Suprapubic skin (tissue), 4 donors: ENCODE measurements around the gene APOLD1. TPM values are rescaled to one million over a fixed set of nuclear protein-coding genes. Genes with fewer than 3 reads are reported as not detected.

Experiments used
- DNase-seq, 2 donors: peaks; one replicate each; pipeline ENCODE4 v3.0.0-alpha.2; 2019; ENCODE audit warnings: low spot score in 2 of 2
- H3K27ac ChIP-seq: fragments of 200-600 bp; sonication (generic); one replicate; pipeline ENCODE4 v1.5.1; 2019
- H3K27me3 ChIP-seq: fragments of 200-600 bp; sonication (generic); one replicate; pipeline ENCODE4 v1.5.1; 2019
- H3K36me3 ChIP-seq: fragments of 200-600 bp; sonication (generic); one replicate; pipeline ENCODE4 v1.5.1; 2019
- H3K4me1 ChIP-seq: fragments of 200-600 bp; sonication (generic); one replicate; pipeline ENCODE4 v1.5.1; 2019
- H3K4me3 ChIP-seq: fragments of 200-600 bp; sonication (generic); one replicate; pipeline ENCODE4 v1.5.1; 2019; ENCODE audit warnings: mild to moderate bottlenecking
- H3K9me3 ChIP-seq: fragments of 200-600 bp; sonication (generic); one replicate; pipeline ENCODE4 v1.5.1; 2019
- CTCF ChIP-seq, 2 donors: fragments of 200-600 bp in 1 of 2; fragments of 450-650 bp in 1 of 2; sonication (generic) in 1 of 2; IDR thresholded peaks; one replicate each; pipeline ENCODE4 v1.5.1; 2016 to 2019; ENCODE audit warnings: antibody characterized with exemption in 2 of 2, mild to moderate bottlenecking in 1 of 2, moderate library complexity in 1 of 2
- EP300 ChIP-seq: sonication (generic); formaldehyde crosslinking; IDR thresholded peaks from one replicate; pipeline ENCODE4 v1.6.1; 2017; ENCODE audit warnings: antibody characterized with exemption
- POLR2A ChIP-seq, 2 donors: fragments of 450-650 bp; IDR thresholded peaks; one replicate each; pipeline ENCODE4 v1.6.1; 2017; ENCODE audit warnings: antibody characterized with exemption in 2 of 2, mild to moderate bottlenecking in 2 of 2, moderate library complexity in 2 of 2
- POLR2AphosphoS5 ChIP-seq, 3 donors: sonication (generic); formaldehyde crosslinking; IDR thresholded peaks; one replicate each; pipeline ENCODE4 v1.6.1; 2017; ENCODE audit warnings: antibody characterized with exemption in 3 of 3
- WGBS: methylation state at CpG from one replicate; pipeline ENCODE4 v1.1.5; 2018; 5-methylcytosine and 5-hydroxymethylcytosine counted together
- total RNA-seq, 4 donors: library from RNA; depleted of rRNA; stranded (reverse); fragments of >200 nt; gene quantifications; one replicate each; pipeline ENCODE4 v1.1.0, GENCODE V29; 2016

APOLD1 gene
- total RNA-seq, 4 donors from 2014 or later, result 14.6 to 25.5 (median 16.4) TPM

GRCh38 chr12:12776261-12776660 is 9.2 kb upstream of the APOLD1 start:
- Histone ChIP-seq H3K36me3 (no peaks in the 10 kb centered on the region), H3K4me1 (no peaks in the 10 kb centered on the region), H3K9me3 (no peaks in the 10 kb centered on the region), H3K4me3 (no peak overlapping the region), H3K27ac (no peak overlapping the region), H3K27me3 (no peaks in the 10 kb centered on the region)
- TF ChIP-seq EP300, result no peak
- no peak for TF ChIP-seq CTCF (IDR thresholded peaks at IDR 0.05)
- TF ChIP-seq POLR2AphosphoS5 (IDR thresholded peaks at IDR 0.05), result no peak
- TF ChIP-seq POLR2A (IDR thresholded peaks at IDR 0.05), result no peak
- 46% methylated on average over 5 of the region's 5 CpGs for WGBS
- no peak for DNase-seq

GRCh38 chr12:12777092-12777491 is 8.4 kb upstream of the APOLD1 start:
- no peaks in the 10 kb centered on the region for H3K4me1 ChIP-seq
- 82% methylated on average over 3 of the region's 3 CpGs for WGBS
- H3K27ac ChIP-seq, result no peak overlapping the region
- H3K9me3 ChIP-seq, result no peaks in the 10 kb centered on the region
- TF ChIP-seq EP300 (no peak), POLR2AphosphoS5 (IDR thresholded peaks at IDR 0.05) (no peak), POLR2A (IDR thresholded peaks at IDR 0.05) (no peak), CTCF (IDR thresholded peaks at IDR 0.05) (no peak)
- no peaks in the 10 kb centered on the region for H3K27me3 ChIP-seq
- no peak for DNase-seq
- no peaks in the 10 kb centered on the region for H3K36me3 ChIP-seq
- no peak overlapping the region for H3K4me3 ChIP-seq

DNA sequence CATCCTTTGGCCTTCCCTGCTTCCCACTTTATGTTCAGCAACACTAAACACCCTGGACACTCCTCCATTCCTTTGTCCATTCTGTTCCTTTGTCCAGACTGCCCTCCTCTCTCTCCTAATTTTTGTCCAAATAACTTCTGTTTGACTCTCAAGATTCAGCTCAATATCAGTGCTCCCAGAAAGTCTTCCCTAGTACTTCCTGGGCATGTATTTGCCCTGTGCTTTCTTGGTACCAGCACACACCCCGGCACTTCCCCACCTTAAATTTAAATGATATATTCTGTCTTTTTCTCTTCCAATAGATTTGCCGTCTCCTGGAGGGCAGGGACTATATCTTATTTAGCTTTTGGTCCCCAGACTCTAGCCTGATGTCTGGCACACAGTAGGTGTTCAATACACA is 6.5 kb upstream of the APOLD1 start:
- no peak overlapping the region for H3K27ac ChIP-seq

GRCh38 chr12:12779529-12779928 is 5.9 kb upstream of the APOLD1 start:
- 19% methylated on average over 3 of the region's 3 CpGs for WGBS
- no peak for DNase-seq
- no peaks in the 10 kb centered on the region for H3K4me1 ChIP-seq
- H3K27me3 ChIP-seq, result no peaks in the 10 kb centered on the region
- no peak for TF ChIP-seq POLR2AphosphoS5 (IDR thresholded peaks at IDR 0.05)
- TF ChIP-seq CTCF (IDR thresholded peaks at IDR 0.05), result no peak
- H3K9me3 ChIP-seq, result no peaks in the 10 kb centered on the region
- no peaks in the 10 kb centered on the region for H3K36me3 ChIP-seq
- H3K27ac ChIP-seq, result no peak overlapping the region
- no peak overlapping the region for H3K4me3 ChIP-seq

More for the DNA sequence above, 6.5 kb upstream of the APOLD1 start:
- TF ChIP-seq CTCF (IDR thresholded peaks at IDR 0.05) (no peak), POLR2AphosphoS5 (IDR thresholded peaks at IDR 0.05) (no peak), EP300 (no peak), POLR2A (IDR thresholded peaks at IDR 0.05) (no peak)
- DNase-seq, result no peak
- no peaks in the 10 kb centered on the region for H3K36me3 ChIP-seq
- no peaks in the 10 kb centered on the region for H3K9me3 ChIP-seq
- no peak overlapping the region for H3K4me3 ChIP-seq
- H3K27me3 ChIP-seq, result no peaks in the 10 kb centered on the region
- 86% methylated on average over 2 of the region's 2 CpGs for WGBS
- no peaks in the 10 kb centered on the region for H3K4me1 ChIP-seq

- DNase-seq, result no peak
- Histone ChIP-seq H3K4me3 (no peak overlapping the region), H3K27ac (peak overlapping the region; percentile 71), H3K36me3 (no peaks in the 10 kb centered on the region), H3K27me3 (no peaks in the 10 kb centered on the region), H3K4me1 (peaks cover 28% of the 10 kb centered on the region), H3K9me3 (no peaks in the 10 kb centered on the region)
- WGBS, result 100% methylated on average over 2 of the region's 2 CpGs
- TF ChIP-seq EP300 (no peak), POLR2A (IDR thresholded peaks at IDR 0.05) (no peak), CTCF (IDR thresholded peaks at IDR 0.05) (no peak), POLR2AphosphoS5 (IDR thresholded peaks at IDR 0.05) (no peak)
Observed at GRCh38 chr12:12784116-12784515, 1.3 kb upstream of the APOLD1 start.
